Activated T-helper 17 cell treated with anti-CD3 and anti-CD28 coated beads, Interleukin-2, amount 50 U/mL, for 72 hours (primary cell): ENCODE measurements around the gene WDPCP. TPM values are rescaled to one million over a fixed set of nuclear protein-coding genes. Genes with fewer than 3 reads are reported as not detected.
"Not testable (repeated sequence)": the region's sequence is repeated elsewhere in the genome, so short reads cannot be mapped to it uniquely, and the experiment has no call there.

ENCODE experiments used
- ATAC-seq: fragments of 150-1000 bp; cut with Tn5 transposase; replicated peaks from 2 replicates; pipeline ENCODE4 v1.10.0; 2021; ENCODE audit warnings: mild to moderate bottlenecking, moderate library complexity
- H3K27ac Mint-ChIP-seq: one replicate; pipeline ENCODE4 v1.8.0; 2022; ENCODE audit warnings: mixed read lengths
- H3K27me3 Mint-ChIP-seq: one replicate; pipeline ENCODE4 v1.8.0; 2022; ENCODE audit warnings: mixed read lengths
- H3K36me3 Mint-ChIP-seq: one replicate; pipeline ENCODE4 v1.8.0; 2022; ENCODE audit warnings: low read depth, mild to moderate bottlenecking, mixed read lengths
- H3K4me1 Mint-ChIP-seq: one replicate; pipeline ENCODE4 v1.8.0; 2022; ENCODE audit warnings: mixed read lengths
- H3K4me3 Mint-ChIP-seq: one replicate; pipeline ENCODE4 v1.8.0; 2022; ENCODE audit warnings: mild to moderate bottlenecking, mixed read lengths
- H3K9me3 Mint-ChIP-seq: one replicate; pipeline ENCODE4 v1.8.0; 2022; ENCODE audit warnings: mixed read lengths
- total RNA-seq, 2 donors: library from RNA; stranded (reverse); gene quantifications; one replicate each; pipeline ENCODE4 v1.2.3, GENCODE V29; 2022

WDPCP gene
- total RNA-seq, 2 donors from 2014 or later = 4.8 to 9.4 TPM

DNA sequence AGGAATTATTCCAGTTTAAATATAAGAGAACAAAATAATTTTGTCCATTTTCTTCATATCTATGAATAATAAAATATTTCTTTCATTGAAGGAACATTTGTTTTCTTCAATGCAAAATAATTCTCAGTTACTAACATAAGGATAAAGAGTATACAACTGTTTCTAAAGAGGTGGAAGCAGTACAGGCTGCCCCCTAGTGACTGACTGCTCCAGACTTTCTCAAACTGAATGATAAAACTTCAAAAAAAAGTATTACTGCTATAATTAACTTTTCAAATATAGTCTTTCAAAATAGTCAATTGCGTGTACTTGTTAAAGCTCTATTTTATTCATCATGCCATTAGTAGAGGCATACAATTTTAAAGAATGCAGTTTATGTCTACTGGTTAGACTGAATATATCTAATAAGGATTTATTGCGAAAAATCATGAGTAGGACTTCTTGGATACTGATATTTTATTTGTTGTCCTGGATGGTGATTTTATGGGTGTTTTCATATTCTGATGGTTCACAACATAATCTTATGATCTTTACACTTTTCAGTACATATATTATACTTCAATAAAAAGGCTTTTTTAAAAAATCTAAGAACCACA is 100.1 kb downstream of the WDPCP start:
- no peak overlapping the region for H3K27ac Mint-ChIP-seq
- H3K27me3 Mint-ChIP-seq = no peaks in the 10 kb centered on the region
- no peak overlapping the region for H3K4me3 Mint-ChIP-seq
- no peaks in the 10 kb centered on the region for H3K9me3 Mint-ChIP-seq
- no peaks in the 10 kb centered on the region for H3K36me3 Mint-ChIP-seq
- no peaks in the 10 kb centered on the region for H3K4me1 Mint-ChIP-seq
- no peak for ATAC-seq

DNA sequence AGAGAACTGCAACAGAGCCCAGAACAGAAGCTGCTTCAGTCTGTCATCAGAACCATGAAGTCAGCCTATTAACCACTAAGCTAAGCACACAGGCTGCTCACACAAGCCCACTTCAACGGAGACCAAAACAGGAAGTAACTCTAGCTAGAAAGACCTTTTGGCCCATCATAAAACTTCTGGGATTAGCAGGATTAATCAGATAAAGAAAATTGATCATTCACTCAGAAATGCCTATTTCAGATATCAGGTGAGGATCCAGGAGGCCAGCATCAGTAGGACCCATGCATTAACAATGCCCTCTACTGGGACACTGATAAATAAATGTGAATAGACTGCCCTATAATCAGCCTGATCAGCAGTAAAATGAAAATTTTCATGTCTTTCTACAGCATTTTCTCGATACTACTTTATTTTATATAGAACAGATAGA is 101.4 kb downstream of the WDPCP start:
- Mint-ChIP-seq H3K4me1 (no peaks in the 10 kb centered on the region), H3K27me3 (no peaks in the 10 kb centered on the region), H3K9me3 (no peaks in the 10 kb centered on the region), H3K4me3 (no peak overlapping the region), H3K36me3 (no peaks in the 10 kb centered on the region), H3K27ac (no peak overlapping the region)
- no peak for ATAC-seq

DNA sequence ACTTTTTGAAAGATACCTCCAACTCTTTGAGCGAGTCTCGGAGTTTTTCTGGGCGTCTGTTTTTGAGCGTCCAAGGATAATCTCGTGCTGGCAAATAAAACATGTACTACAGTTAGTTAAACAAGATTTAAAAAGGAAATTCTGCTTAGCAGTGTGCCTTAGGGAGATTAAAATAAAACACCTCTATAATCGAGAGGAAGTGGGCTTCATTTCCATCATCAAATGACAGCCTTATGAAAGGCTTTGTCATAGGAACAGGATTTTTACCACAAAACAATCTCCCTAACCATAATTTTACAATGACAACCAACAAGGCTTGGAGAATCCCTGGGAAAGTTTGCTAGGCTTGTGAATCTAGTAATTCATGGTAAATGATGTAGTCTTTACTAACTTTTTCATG is 103.4 kb downstream of the WDPCP start:
- no peaks in the 10 kb centered on the region for H3K9me3 Mint-ChIP-seq

DNA sequence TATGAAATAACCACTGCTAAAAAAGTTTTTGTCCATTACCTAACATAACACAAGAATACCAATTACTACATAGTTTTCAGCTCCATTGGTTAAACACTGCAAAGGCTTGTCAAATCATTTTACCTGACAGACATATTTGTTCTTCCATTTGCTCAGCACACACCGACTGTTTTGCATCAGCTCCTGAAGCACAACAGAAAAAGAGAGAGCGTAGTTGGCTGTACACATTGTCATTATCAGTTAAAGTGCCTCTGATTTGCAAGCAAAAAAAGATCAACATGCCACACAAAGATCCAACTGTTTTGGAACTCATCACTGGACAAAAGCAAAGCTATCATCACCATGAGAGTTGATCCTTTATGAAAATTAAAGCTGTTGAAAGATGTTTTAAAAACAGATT is 103.8 kb downstream of the WDPCP start:
- Mint-ChIP-seq H3K27me3 (no peaks in the 10 kb centered on the region), H3K4me1 (no peaks in the 10 kb centered on the region), H3K4me3 (no peak overlapping the region), H3K36me3 (no peaks in the 10 kb centered on the region), H3K9me3 (no peaks in the 10 kb centered on the region), H3K27ac (no peak overlapping the region)
- ATAC-seq = no peak

More for the DNA sequence above, 103.4 kb downstream of the WDPCP start:
- H3K4me1 Mint-ChIP-seq = no peaks in the 10 kb centered on the region
- no peak overlapping the region for H3K27ac Mint-ChIP-seq
- no peaks in the 10 kb centered on the region for H3K36me3 Mint-ChIP-seq
- H3K4me3 Mint-ChIP-seq = no peak overlapping the region
- no peaks in the 10 kb centered on the region for H3K27me3 Mint-ChIP-seq
- no peak for ATAC-seq

DNA sequence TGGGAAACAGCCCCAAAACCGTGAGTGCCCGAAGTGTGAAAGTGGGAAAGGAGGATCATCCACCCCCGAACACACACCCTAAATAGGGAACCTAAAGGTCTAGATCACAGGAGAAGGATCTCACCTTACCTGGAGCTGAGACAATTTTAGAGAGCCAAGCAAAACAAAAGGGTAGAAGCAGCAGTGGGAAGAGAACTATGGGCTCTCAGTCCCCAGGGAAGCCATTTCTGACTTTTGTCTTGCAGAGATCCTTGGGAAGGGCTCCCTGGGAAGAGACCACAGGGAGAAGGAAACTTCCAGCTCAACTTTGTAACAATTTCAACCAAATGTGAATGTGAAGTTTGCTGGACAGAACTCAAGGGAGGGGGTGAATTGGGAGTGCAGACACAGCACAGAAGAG is 110.6 kb downstream of the WDPCP start:
- no peaks in the 10 kb centered on the region for H3K4me1 Mint-ChIP-seq
- no peak overlapping the region for H3K27ac Mint-ChIP-seq
- no peaks in the 10 kb centered on the region for H3K9me3 Mint-ChIP-seq
- H3K27me3 Mint-ChIP-seq = no peaks in the 10 kb centered on the region
- ATAC-seq = no peak
- no peaks in the 10 kb centered on the region for H3K36me3 Mint-ChIP-seq
- no peak overlapping the region for H3K4me3 Mint-ChIP-seq

DNA sequence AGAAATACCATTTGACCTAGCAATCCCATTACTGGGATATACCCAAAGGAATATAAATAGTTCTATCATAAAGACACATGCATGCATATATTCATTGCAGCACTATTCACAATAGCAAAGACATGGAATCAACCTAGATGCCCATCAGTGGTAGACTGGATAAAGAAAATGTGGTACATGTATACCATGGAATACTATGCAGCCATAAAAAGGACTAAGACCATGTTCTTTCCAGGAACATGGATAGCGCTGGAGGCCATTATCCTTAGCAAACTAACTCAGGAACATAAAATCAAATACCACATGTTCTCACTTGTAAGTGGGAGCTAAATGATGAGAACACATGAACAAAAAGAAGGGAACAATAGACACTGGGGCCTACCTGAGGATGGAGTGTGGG is 119.0 kb downstream of the WDPCP start:
- H3K27me3 Mint-ChIP-seq, ATAC-seq, H3K4me3 Mint-ChIP-seq, H3K27ac Mint-ChIP-seq, H3K4me1 Mint-ChIP-seq, H3K36me3 Mint-ChIP-seq: not testable (repeated sequence)
- H3K9me3 Mint-ChIP-seq = peaks cover 13% of the 10 kb centered on the region

DNA sequence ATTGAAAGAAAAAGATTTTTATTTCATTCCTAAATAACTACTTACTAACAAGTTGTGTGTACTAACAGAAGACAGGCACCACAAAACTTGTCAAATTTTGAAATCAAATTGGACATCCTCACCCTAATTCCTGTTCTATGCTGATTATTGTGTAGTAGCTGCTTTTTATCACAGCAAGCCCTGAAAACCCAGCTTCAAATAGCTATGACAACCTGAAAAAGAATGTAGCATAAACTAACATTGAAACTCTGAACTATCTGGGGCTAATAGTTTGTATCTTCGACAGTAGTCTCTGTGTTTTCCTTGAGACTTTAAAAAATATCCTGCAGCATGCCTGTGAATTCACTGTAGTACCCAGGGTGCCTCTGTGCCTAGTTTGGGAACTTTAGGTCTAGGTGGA is 122.6 kb downstream of the WDPCP start:
- Mint-ChIP-seq H3K27ac (no peak overlapping the region), H3K4me3 (no peak overlapping the region), H3K36me3 (peaks cover 15% of the 10 kb centered on the region), H3K4me1 (no peaks in the 10 kb centered on the region), H3K27me3 (no peaks in the 10 kb centered on the region), H3K9me3 (peaks cover 17% of the 10 kb centered on the region)
- no peak for ATAC-seq

DNA sequence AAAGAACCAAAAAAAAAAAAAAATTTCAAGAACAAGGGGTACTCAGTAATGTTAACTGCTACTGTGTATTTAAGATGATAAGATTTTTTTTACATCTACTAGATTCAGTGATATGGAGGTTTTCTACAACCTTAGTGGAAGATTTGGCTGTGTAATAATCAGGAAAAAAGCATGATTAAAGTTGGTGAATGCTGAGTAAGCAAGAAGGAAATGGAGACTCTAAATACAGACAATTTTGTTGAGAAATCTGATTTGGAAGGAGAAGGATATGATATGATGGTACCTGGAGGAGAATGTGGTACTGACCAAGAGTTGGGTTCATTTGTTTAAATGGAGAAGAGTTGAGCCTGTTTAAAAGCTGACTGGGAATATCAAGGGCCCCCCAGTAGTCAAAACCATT is 125.1 kb downstream of the WDPCP start:
- H3K36me3 Mint-ChIP-seq = peaks cover 31% of the 10 kb centered on the region
- no peaks in the 10 kb centered on the region for H3K27me3 Mint-ChIP-seq
- no peak overlapping the region for H3K27ac Mint-ChIP-seq
- no peaks in the 10 kb centered on the region for H3K4me1 Mint-ChIP-seq
- no peak for ATAC-seq
- H3K9me3 Mint-ChIP-seq = peaks cover 7% of the 10 kb centered on the region
- H3K4me3 Mint-ChIP-seq = no peak overlapping the region

DNA sequence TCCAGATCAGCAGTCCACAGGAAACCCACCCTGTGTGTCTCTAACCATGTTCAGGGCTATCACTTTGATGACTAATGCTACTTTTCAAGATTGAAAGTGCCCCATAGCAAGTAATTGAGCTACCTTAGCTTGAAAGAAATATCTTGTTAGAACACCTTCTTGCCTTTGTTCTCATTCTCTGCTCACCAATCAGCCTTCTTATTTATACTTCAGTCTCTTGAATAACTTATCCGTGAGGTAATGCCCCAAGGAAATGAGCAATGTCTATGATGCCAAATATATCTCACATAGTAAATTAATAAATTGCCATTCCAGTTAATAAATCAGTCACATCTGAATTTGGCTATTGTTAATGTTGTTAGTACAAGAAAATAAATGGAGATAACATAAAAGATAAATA is 141.6 kb downstream of the WDPCP start:
- Mint-ChIP-seq H3K36me3 (peaks cover 7% of the 10 kb centered on the region), H3K4me1 (no peaks in the 10 kb centered on the region), H3K27me3 (no peaks in the 10 kb centered on the region)

DNA sequence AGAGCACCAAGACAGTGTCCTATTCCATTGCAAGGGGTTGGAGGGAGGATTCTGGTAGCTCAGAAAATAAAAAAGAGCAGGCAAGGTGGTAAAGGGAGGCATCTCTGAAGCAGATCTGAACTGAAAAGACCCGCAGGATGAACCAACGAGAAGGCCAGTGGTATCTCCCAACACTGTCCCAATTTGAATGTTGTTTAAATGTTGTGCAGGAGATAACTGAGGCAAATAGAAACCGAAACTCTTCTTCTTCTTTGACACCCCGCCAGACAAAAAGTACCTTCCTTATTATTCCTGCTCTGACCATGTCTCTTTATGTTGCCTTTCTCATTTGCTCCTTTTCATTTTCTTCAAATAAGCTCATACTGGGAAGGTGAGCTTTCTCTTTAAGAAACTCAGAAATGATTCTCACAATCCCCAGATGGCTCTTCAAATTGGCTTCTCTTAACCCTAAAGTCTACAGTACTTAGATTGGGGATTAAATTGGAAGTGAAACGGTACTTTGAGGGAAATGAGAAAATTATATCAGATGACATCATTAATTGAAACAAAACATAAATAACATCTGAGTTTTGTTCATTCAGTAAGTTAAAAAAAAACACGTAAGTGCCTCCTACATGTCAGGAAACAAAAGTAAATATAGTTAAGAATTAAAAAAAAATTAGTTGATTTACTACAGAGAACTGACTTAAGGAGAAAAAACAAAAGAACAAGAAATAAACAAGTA is 143.6 kb downstream of the WDPCP start:
- Mint-ChIP-seq H3K36me3 (no peaks in the 10 kb centered on the region), H3K4me3 (no peak overlapping the region), H3K27me3 (no peaks in the 10 kb centered on the region), H3K4me1 (no peaks in the 10 kb centered on the region), H3K9me3 (no peaks in the 10 kb centered on the region), H3K27ac (no peak overlapping the region)
- ATAC-seq = peak; percentile 72

More for the DNA sequence above, 141.6 kb downstream of the WDPCP start:
- Mint-ChIP-seq H3K27ac (no peak overlapping the region), H3K4me3 (no peak overlapping the region), H3K9me3 (no peaks in the 10 kb centered on the region)
- no peak for ATAC-seq

DNA sequence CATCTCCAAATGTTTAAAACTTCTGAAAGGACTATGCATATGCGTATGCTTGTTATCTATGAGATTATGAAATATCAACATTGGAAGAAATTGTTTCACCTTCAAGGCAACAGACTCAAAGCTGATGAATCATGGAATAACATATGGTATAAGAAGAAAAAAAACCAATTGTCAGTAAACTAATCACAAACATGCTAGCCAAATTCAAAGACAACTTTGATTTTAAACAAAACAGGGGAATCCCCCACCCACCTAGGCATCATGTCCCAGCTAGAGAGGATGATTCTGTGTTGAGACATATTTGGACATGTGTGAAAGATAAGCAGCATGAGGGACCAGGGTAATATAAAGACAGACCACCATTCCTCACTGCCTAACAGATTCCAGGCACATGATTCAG is 147.7 kb downstream of the WDPCP start:
- ATAC-seq = peak; percentile 52
- Mint-ChIP-seq H3K27ac (peak overlapping the region; percentile 23), H3K4me1 (no peaks in the 10 kb centered on the region), H3K27me3 (no peaks in the 10 kb centered on the region), H3K9me3 (no peaks in the 10 kb centered on the region), H3K36me3 (no peaks in the 10 kb centered on the region), H3K4me3 (no peak overlapping the region)

DNA sequence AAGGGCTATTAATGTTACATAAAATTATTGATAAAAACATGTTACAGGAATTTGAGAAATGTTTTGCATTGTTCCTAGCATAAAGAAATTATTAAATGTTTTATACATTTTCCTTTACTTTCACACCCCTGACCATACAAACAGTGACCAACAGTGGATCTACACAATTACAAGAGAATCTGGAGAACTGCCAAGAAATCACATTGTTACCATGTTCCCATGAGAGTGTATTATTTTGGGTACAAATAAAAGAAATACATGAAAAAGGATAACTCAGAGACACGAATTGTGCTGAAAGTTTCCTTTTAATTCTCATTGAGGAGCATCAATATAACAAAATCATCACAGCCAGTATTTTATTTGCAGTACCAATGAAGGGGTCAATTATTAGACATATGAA is 150.1 kb downstream of the WDPCP start:
- Mint-ChIP-seq H3K4me1 (no peaks in the 10 kb centered on the region), H3K27me3 (no peaks in the 10 kb centered on the region), H3K36me3 (no peaks in the 10 kb centered on the region), H3K27ac (no peak overlapping the region), H3K4me3 (no peak overlapping the region), H3K9me3 (no peaks in the 10 kb centered on the region)
- ATAC-seq = no peak

DNA sequence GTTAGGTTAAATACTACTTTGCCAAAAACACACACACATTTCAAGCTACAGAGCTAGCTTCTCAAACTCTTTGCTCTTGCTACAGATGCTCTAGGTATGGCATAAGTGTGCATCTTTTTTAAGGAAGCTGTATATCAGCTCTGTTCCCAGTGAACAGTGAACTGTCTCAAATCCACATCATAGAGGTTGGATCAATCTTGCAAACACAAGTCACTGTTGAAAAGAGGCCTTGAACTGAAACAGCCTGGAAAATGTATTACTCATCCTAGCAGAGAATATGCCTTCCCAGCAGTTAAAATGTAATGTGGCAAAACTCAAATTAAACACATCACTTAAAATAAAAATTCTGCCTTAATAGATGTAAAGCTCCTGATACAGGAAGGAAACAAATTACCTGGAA is 151.8 kb downstream of the WDPCP start:
- ATAC-seq = no peak
- no peak overlapping the region for H3K4me3 Mint-ChIP-seq

DNA sequence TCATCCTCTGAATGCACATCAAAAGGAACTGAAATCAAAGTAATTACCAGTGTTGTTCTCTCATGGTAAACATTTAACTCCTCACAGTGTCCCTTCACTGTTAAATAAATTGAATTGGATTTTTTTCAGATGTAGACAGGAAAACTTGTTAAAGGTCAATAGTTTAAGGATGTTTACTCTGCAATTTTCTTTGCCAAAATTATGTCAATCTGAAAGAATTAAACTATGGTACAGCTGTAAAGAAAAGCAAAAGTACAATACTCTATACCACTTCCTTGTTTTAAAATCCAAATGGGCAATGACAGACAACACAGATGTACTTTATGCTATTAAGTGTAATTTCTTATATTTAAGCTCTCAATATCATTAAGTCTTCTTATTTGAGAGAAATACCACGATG is 153.2 kb downstream of the WDPCP start:
- no peak overlapping the region for H3K27ac Mint-ChIP-seq
- H3K9me3 Mint-ChIP-seq = no peaks in the 10 kb centered on the region
- ATAC-seq = no peak
- H3K4me1 Mint-ChIP-seq = no peaks in the 10 kb centered on the region
- no peak overlapping the region for H3K4me3 Mint-ChIP-seq
- H3K36me3 Mint-ChIP-seq = no peaks in the 10 kb centered on the region
- no peaks in the 10 kb centered on the region for H3K27me3 Mint-ChIP-seq

More for the DNA sequence above, 151.8 kb downstream of the WDPCP start:
- Mint-ChIP-seq H3K36me3 (no peaks in the 10 kb centered on the region), H3K4me1 (no peaks in the 10 kb centered on the region), H3K27ac (no peak overlapping the region), H3K27me3 (no peaks in the 10 kb centered on the region), H3K9me3 (no peaks in the 10 kb centered on the region)
